CMK (cell line): Measurements from ENCODE around the gene PET117.
A peak's percentile ranks its signal among the peaks of the same experiment; 100 is the strongest.
"Not testable (repeated sequence)": the region's sequence is repeated elsewhere in the genome, so short reads cannot be mapped to it uniquely, and the experiment has no call there.

ENCODE experiments used
- DNase-seq: peaks from one replicate; pipeline ENCODE4 v3.0.0-alpha.2; 2010; ENCODE audit warnings: low read depth

PET117 gene

GRCh38 chr20:18164356-18164755, 26.7 kb downstream of the PET117 start:
- no peak for DNase-seq

GRCh38 chr20:18165553-18165952, 27.9 kb downstream of the PET117 start:
- DNase-seq: no peak

DNA sequence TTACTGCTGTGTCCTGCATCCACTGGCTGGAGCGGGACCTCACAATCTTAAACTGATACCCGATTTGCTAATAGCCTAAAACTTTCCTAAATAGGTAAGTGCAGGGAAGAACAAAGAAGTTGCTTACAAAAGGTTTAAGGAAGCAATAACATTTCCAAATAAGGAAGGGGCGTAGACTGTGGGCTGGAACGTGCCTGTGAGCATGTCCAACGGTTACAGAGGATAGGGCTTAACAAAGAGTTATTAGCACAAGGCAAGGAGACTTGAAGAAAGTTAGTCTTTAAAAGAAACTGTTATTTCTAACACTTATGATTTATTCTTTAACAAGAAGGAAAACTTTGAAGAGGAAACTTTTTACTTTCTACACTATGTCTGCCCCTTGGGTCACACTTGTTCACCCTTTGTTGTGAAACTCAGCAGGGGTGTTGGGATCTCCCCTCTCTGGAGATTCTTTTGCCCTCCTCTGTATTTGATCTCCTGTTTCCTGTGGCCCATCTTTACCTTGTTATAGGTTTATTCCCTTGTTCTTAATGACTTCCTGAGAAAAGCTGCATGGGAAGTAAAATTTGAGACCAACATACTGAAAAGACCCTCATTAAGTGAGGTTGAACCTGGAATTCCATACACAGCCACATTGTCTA, 28.7 kb downstream of the PET117 start:
- DNase-seq: no peak

DNA sequence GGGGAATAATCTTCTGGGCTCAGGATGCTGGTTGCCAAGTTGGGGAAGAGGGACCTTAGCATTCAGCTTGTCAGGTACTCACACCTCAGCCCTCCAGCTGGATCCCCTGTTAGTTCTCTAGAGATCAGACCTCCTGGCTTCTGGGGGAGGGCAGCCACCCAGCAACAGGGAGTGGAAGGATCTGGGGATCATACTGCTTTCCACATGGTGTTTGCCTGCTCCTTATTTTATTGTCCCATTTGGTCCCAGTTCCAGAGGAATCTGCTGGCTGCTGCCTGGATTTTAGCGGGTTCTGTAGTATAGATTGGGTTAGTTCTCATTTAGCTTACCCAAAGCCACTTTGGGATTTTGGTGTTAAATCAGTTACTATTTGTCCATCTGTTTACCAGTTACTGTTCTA, 29.3 kb downstream of the PET117 start:
- DNase-seq: no peak

DNA sequence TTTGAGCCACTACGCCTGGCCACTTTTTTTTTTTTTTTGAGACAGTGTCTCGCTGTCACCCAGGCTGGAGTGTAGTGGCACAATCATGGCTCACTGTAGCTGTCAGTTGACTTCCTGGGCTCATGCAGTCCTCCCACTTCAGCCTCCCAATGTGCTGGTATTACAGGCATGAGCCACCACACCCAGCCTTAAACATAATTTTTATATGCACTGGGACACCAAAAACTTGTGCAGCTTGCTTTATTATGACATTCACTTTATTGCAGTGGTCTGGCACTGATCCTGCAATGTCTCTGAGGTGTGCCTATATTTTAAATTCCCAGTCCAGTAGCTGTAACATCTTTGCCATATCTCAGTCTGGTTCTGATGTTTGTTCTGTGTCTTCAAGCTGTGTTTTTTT, 34.7 kb downstream of the PET117 start:
- DNase-seq: no peak

DNA sequence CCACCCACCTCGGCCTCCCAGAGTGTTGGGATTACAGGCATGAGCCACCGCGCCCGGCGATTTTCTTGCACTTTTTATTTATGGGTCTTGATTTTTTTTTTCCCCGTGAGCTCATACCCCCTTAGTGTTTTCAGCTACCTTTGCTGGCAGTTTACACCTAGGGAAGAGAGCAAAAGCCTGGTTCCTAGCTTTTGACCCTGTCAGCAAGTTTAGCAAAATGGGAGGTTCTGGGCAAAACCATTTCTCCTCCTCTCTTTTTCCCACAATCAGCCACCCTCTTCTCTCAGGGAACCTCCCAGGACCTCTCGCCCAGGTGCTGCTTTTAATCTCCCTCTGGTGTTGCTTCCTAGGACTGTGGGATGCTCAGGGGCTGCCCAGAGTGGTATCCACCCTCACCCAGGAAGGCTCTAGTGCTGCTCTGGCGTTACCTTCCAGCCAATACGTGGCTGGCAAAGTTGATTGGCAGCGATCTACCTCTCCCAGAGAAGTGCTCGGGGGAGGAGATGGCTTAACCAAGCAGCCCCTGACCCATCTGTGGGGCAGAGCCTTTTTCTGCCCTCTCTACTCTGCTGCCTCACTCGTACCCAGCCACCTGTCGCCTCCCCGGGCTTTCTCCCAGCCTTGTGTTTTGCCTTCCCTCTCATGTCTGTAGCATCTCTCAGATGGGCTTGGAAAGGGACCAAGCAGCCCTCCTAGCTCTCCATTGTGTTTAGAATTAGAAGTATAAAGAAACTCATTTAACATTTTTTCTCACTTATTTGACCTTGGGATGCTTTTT, 37.4 kb downstream of the PET117 start:
- DNase-seq: no peak

DNA sequence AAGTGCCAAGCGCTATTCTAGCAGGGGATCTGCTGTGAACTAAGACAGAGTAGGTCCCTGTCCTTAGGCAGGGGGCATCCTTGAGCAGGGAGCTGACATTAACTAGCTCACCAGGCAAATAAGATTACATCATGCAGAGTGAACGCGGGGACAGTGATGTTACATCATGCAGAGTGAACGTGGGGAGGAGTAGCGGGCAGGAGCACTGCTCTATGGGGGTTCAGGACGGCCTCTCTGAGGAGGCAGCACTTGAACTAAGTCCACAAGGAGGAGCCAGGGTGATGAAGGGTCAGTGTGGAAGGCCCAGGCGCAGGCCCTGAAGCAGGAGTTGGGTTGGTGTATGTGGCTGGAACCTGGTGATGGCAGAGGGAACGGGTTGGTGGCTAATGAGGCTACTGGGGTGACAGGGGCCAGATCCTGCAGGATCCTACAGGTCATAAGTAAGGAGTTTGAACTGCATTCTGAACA, 38.7 kb downstream of the PET117 start:
- DNase-seq: peak; percentile 3

DNA sequence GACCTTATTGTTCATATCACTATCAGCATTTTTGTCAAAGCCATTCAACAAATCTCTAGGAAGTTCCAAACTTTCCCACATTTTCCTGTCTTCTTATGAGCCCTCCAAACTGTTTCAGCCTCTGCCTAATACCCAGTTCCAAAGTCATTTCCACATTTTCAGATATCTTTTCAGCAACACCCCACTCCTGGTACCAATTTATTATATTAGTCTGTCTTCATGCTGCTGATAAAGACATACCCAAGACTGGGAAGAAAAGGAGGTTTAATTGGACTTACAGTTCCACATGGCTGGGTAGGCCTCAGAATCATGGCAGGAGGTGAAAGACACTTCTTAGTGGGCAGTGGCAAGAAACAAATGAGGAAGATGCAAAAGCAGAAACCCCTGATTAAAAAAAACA, 42.7 kb downstream of the PET117 start:
- not testable (repeated sequence) for DNase-seq

DNA sequence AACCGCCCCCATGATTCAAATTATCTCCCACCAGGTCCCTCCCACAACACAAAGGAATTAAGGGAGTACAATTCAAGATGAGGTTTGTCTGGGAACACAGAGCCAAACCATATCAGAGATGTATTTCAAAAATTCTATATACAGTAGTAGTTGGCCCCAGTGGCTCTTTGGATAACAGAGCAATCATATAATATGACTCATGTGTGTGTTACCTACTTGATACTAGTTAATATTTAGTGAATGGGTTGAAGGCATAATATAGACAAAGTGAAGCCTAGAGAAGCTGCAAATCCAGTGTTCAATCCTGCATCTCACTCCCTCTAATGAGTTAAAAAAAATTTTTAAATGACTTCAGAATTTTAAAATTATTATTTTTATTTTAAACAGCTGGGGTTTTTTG, 43.2 kb downstream of the PET117 start:
- no peak for DNase-seq

- DNase-seq: no peak
These were observed 49.4 kb downstream of the PET117 start for GRCh38 chr20:18187020-18187419.

- DNase-seq: no peak
These were observed 50.8 kb downstream of the PET117 start for GRCh38 chr20:18188434-18188833.

- DNase-seq: no peak
These were observed 52.9 kb downstream of the PET117 start for GRCh38 chr20:18190338-18191233.

DNA sequence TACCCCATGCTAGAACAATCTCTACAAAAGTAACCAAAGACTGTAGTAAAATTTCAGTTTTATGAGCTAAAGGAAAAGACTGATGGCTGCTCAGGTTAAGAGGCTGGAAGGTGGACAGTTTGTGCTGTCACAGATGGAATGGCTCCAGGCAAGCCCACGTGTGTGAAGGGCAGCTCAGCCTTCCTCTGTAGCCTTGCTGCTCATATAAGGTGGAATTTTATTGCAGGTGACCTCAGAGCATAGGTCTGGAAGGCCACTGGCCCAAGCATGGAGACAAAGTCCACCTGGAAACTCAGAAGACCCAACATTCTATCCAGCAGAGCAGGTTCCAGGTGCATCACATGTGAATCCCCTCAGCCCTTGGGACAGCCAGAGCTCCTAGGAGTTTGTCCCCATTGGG, 53.6 kb downstream of the PET117 start:
- DNase-seq: no peak
